GM12891 (cell line): Measurements from ENCODE around the gene GSG1.

ENCODE experiments used
- POLR2A ChIP-seq: IDR thresholded peaks from 2 replicates; pipeline ENCODE4 v1.6.1; 2011; ENCODE audit warnings: low read depth, low read length, control low read depth
- POLR2AphosphoS5 ChIP-seq: IDR thresholded peaks from 2 replicates; pipeline ENCODE4 v1.6.1; 2011; ENCODE audit warnings: low read depth, low read length, control low read depth
- POU2F2 ChIP-seq: IDR thresholded peaks from 2 replicates; pipeline ENCODE4 v1.6.1; 2011; ENCODE audit warnings: low read depth, mild to moderate bottlenecking, control low read depth, low read length, moderate library complexity
- TAF1 ChIP-seq: IDR thresholded peaks from 2 replicates; pipeline ENCODE4 v1.6.1; 2011; ENCODE audit warnings: low read depth, low read length, control low read depth

DNA sequence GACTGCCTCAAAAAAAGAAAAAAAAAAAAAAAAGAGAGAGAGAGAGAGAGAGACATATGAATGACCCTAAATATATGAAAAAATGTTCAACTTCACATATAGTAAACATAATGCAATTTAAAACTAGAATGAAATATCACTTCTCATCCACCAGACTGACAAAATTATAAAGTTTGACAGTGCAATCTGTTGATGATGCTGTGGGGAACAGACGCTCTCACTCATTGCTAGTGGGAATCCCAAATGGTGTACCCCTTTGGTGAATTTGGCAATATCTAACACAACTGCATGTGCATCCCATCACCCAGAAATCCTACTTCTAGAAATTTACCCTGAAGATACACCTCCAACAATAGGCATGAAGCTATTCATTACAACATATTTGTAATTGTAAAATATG, 2.3 kb upstream of the GSG1 start:
- TF ChIP-seq POLR2AphosphoS5 (no peak), POLR2A (no peak), TAF1 (no peak), POU2F2 (no peak)
